ENCODE results near the gene ALG8. TPM values are rescaled to one million over a fixed set of nuclear protein-coding genes. Genes with fewer than 3 reads are reported as not detected.
"Not testable (repeated sequence)": the region's sequence is repeated elsewhere in the genome, so short reads cannot be mapped to it uniquely, and the experiment has no call there.

The ALG8 gene
- polyA plus RNA-seq, 3 donors from 2014 or later, result 38.7 to 55.3 (median 40.0) TPM

DNA sequence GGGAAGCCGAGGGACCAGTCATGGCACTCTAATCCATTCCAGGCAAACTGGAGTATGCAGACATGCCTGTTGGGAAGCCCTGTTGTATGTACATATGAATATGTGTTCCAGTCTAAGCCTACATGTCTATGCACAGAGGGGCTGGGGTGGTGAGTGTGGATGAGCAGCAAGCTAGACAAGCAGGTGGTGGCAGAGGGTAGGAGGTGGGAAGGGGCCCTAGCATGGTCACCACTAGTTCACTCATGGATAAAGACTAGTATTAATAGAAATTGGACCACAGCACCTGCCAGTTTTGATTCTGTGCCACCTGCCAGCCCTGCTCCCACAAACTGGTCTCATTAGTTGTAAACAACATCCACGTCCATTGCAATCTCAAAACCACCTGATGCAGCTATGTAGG lies 74.2 kb downstream of the ALG8 start:
- Mint-ChIP-seq H3K27ac (no peak overlapping the region), H3K4me3 (no peak overlapping the region), H3K27me3 (ENCODE audit: low read depth in 3 of 3) (no peaks in the 10 kb centered on the region), H3K36me3 (peaks cover 10 to 17% (median 14%) of the 10 kb centered on the region in 3 donors), H3K9me3 (no peaks in the 10 kb centered on the region), H3K4me1 (peaks cover 0 to 3% of the 10 kb centered on the region in 2 donors)
- DNase-seq, result no peak

GRCh38 chr11:78063440-78064181 lies 75.8 kb downstream of the ALG8 start, which contains the start of gene THRSP:
Gene THRSP (plus strand): TSS chr11:78063861. CDS start chr11:78063882, 21 bp downstream.
- no peak for DNase-seq
- Mint-ChIP-seq H3K4me3 (no peak within 1 kb of the TSS), H3K27ac (no peak within 1 kb of the TSS), H3K27me3 (ENCODE audit: low read depth in 3 of 3) (no peaks in the 10 kb centered on the region), H3K36me3 (peaks cover 5 to 14% (median 6%) of the 10 kb centered on the region in 3 donors), H3K4me1 (peaks cover 0 to 3% of the 10 kb centered on the region in 2 donors), H3K9me3 (no peaks in the 10 kb centered on the region)

GRCh38 chr11:78062671-78063070 lies 76.8 kb downstream of the ALG8 start:
- Mint-ChIP-seq H3K27ac (no peak overlapping the region), H3K9me3 (no peaks in the 10 kb centered on the region), H3K36me3 (peaks cover 5 to 8% (median 5%) of the 10 kb centered on the region in 3 donors), H3K4me3 (no peak overlapping the region), H3K27me3 (ENCODE audit: low read depth in 3 of 3) (no peaks in the 10 kb centered on the region), H3K4me1 (peaks cover 0 to 3% of the 10 kb centered on the region in 2 donors)
- no peak for DNase-seq

DNA sequence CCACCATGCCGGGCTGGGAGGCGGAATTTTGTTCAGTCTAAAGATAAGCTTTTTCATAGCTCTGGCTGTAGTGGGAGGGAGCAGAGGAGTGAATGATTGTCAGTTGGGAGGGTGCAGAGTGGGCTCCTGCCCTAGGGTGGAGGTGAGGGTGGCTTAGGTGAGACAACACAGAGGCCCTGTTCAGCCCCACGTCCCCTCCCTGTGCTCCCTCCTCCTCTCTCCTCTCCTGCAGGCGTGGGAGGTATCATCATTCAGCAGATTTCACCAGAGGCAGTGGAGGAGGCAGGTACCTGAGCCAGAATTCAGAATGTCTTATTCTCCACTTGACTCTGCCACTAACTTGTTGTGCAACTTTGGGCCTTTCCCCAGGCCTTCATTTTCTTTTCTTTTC lies 77.5 kb downstream of the ALG8 start:
- no peaks in the 10 kb centered on the region for H3K4me1 Mint-ChIP-seq
- no peaks in the 10 kb centered on the region for H3K9me3 Mint-ChIP-seq
- peak overlapping the region in 1 of 6 donors; percentile 67 for H3K27ac Mint-ChIP-seq
- H3K36me3 Mint-ChIP-seq, result peaks cover 0 to 3% (median 0%) of the 10 kb centered on the region in 3 donors
- DNase-seq, result no peak
- H3K4me3 Mint-ChIP-seq, result no peak overlapping the region
- H3K27me3 Mint-ChIP-seq (ENCODE audit: low read depth in 3 of 3), result no peaks in the 10 kb centered on the region

DNA sequence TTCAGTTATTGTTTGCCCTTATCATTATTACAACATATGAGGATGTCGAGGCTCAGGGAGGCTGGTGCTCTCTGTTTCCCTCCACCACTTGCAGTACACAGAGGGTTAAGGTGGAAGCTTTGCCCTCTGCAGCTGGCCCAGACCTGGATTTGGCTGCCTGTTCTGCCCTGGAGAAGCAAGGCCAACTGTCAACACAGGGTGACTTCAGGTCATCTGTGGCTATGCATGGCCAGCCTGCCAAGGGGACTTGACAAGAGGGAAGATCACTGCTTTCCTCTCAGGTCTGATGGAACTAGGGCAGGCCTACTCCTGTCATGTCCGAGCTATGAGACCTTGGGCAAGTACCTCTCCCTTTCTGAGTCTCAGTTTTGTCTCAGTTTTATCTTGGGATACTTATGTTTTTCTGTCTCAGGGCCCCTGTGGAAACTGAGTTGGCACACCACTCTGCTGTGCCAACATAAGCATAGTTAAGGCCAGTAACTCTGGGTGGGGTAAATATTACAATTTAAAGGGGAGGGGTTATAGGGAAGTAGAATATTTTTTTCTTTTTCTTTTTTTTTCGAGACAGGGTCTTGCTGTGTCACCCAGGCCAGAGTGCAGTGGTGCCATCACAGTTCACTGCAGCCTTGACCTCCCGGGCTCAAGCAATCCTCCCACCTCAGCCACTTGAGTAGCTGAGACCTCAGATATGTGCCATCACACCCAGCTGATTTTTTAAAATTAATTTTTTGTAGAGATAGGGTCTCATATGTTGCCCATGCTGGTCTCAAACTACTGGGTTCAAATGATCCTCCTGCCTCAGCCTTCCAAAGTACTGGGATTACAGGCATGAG lies 78.1 kb downstream of the ALG8 start:
- Mint-ChIP-seq H3K4me1 (no peaks in the 10 kb centered on the region), H3K27me3 (ENCODE audit: low read depth in 3 of 3) (no peaks in the 10 kb centered on the region), H3K4me3 (no peak overlapping the region), H3K36me3 (peaks cover 0 to 3% (median 0%) of the 10 kb centered on the region in 3 donors), H3K9me3 (no peaks in the 10 kb centered on the region), H3K27ac (peak overlapping the region in 1 of 6 donors; percentile 67)
- no peak for DNase-seq

GRCh38 chr11:78060533-78060932 lies 78.9 kb downstream of the ALG8 start:
- Mint-ChIP-seq H3K27me3 (ENCODE audit: low read depth in 3 of 3) (no peaks in the 10 kb centered on the region), H3K36me3 (peaks cover 0 to 3% (median 0%) of the 10 kb centered on the region in 3 donors), H3K9me3 (no peaks in the 10 kb centered on the region), H3K4me3 (no peak overlapping the region), H3K4me1 (no peaks in the 10 kb centered on the region), H3K27ac (no peak overlapping the region)
- no peak for DNase-seq

GRCh38 chr11:78059749-78060328 lies 79.6 kb downstream of the ALG8 start:
- H3K27ac Mint-ChIP-seq; H3K4me1 Mint-ChIP-seq; DNase-seq; H3K9me3 Mint-ChIP-seq; H3K36me3 Mint-ChIP-seq; H3K27me3 Mint-ChIP-seq (ENCODE audit: low read depth in 3 of 3); H3K4me3 Mint-ChIP-seq: not testable (repeated sequence)

DNA sequence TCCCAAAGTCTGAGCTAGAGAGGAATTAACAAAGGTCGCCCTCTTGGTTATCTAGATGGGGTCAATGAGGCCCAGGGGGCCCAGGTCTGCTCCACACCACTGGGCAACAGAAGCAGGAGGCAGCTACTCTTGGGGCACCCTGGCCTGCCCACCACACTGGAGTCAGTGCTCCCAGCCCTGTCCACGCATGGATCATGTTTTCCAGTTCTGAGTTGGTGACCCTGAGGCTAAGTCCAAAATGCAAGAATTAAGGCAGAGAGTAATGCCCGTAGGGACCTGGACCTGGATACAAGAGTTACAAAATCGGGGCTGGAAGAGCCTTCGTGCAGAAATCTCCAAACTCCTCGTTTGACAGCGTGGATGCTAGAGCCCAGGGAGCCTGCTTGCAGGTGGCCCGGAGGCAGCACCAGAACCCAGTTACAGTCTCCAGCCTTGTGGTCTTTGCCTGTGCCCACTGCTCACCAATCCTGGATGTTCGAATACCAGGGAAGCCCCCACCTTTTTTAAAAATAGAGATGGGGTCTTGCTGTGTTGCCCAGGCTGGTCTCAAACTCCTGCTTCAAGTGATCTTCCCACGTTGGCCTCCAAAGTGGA lies 81.9 kb downstream of the ALG8 start:
- H3K4me3 Mint-ChIP-seq, result no peak overlapping the region
- no peak for DNase-seq
- H3K9me3 Mint-ChIP-seq, result no peaks in the 10 kb centered on the region
- H3K27me3 Mint-ChIP-seq (ENCODE audit: low read depth in 3 of 3), result no peaks in the 10 kb centered on the region
- H3K27ac Mint-ChIP-seq, result no peak overlapping the region
- no peaks in the 10 kb centered on the region for H3K4me1 Mint-ChIP-seq
- no peaks in the 10 kb centered on the region for H3K36me3 Mint-ChIP-seq

- H3K9me3 Mint-ChIP-seq, result no peaks in the 10 kb centered on the region
- H3K36me3 Mint-ChIP-seq, result no peaks in the 10 kb centered on the region
- H3K4me1 Mint-ChIP-seq, result no peaks in the 10 kb centered on the region
- DNase-seq, result no peak
- no peaks in the 10 kb centered on the region for H3K27me3 Mint-ChIP-seq (ENCODE audit: low read depth in 3 of 3)
- no peak overlapping the region for H3K27ac Mint-ChIP-seq
- H3K4me3 Mint-ChIP-seq, result no peak overlapping the region
Observed at GRCh38 chr11:78056093-78056492, 83.3 kb downstream of the ALG8 start.

GRCh38 chr11:78054971-78055370 lies 84.5 kb downstream of the ALG8 start:
- no peak for DNase-seq
- no peak overlapping the region for H3K4me3 Mint-ChIP-seq
- H3K27me3 Mint-ChIP-seq (ENCODE audit: low read depth in 3 of 3), result peaks cover 0 to under 1% (median 0%) of the 10 kb centered on the region in 3 donors
- H3K36me3 Mint-ChIP-seq, result no peaks in the 10 kb centered on the region
- H3K4me1 Mint-ChIP-seq, result no peaks in the 10 kb centered on the region
- no peak overlapping the region for H3K27ac Mint-ChIP-seq
- H3K9me3 Mint-ChIP-seq, result no peaks in the 10 kb centered on the region

- Mint-ChIP-seq H3K27ac (no peak overlapping the region), H3K36me3 (no peaks in the 10 kb centered on the region), H3K4me3 (no peak overlapping the region), H3K9me3 (peaks cover 0 to 2% (median 0%) of the 10 kb centered on the region in 6 donors), H3K4me1 (peaks cover 0 to 2% of the 10 kb centered on the region in 2 donors), H3K27me3 (ENCODE audit: low read depth in 3 of 3) (peaks cover 0 to 3% (median 2%) of the 10 kb centered on the region in 3 donors)
- DNase-seq, result no peak
Observed at GRCh38 chr11:78050964-78051831, 88.2 kb downstream of the ALG8 start.

Data from immature natural killer cell (primary cell).